Neural progenitor cell (in vitro differentiated cells): ENCODE data around the gene SPATA19.

Source experiments
- EZH2 ChIP-seq: fragments of 200-600 bp; sonication (generic); IDR thresholded peaks from 2 replicates; pipeline ENCODE4 v1.6.1; 2017; ENCODE audit warnings: antibody characterized with exemption, mild to moderate bottlenecking, moderate library complexity
- EZH2phosphoT487 ChIP-seq: fragments of 200-600 bp; sonication (generic); IDR thresholded peaks from 2 replicates; pipeline ENCODE4 v1.6.1; 2017; ENCODE audit warnings: antibody characterized with exemption
- TF ChIP-seq, protein P1 (sequence below): fragments of 200-600 bp; sonication (generic); IDR thresholded peaks from 2 replicates; pipeline ENCODE4 v1.5.1; 2017; ENCODE audit warnings: antibody characterized with exemption, mild to moderate bottlenecking

GRCh38 chr11:133814588-133815100 lies 30.7 kb downstream of the SPATA19 start:
- TF ChIP-seq, protein P1, sequence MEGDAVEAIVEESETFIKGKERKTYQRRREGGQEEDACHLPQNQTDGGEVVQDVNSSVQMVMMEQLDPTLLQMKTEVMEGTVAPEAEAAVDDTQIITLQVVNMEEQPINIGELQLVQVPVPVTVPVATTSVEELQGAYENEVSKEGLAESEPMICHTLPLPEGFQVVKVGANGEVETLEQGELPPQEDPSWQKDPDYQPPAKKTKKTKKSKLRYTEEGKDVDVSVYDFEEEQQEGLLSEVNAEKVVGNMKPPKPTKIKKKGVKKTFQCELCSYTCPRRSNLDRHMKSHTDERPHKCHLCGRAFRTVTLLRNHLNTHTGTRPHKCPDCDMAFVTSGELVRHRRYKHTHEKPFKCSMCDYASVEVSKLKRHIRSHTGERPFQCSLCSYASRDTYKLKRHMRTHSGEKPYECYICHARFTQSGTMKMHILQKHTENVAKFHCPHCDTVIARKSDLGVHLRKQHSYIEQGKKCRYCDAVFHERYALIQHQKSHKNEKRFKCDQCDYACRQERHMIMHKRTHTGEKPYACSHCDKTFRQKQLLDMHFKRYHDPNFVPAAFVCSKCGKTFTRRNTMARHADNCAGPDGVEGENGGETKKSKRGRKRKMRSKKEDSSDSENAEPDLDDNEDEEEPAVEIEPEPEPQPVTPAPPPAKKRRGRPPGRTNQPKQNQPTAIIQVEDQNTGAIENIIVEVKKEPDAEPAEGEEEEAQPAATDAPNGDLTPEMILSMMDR = no peak
- TF ChIP-seq EZH2 (no peak), EZH2phosphoT487 (no peak)
